ENCODE data around the gene TMX2.
"Not testable (repeated sequence)": the region's sequence is repeated elsewhere in the genome, so short reads cannot be mapped to it uniquely, and the experiment has no call there.

TMX2 gene

GRCh38 chr11:57711414-57712255 is 758 bp upstream of the TMX2 start, which contains the start of gene MED19:
Gene MED19, minus strand, starts transcription at chr11:57712215. Its CDS starts 36 bp downstream, at chr11:57712179.
- Histone ChIP-seq H4K20me1 (ENCODE audit: insufficient read depth, low read length) (no peaks in the 10 kb centered on the region), H3K9me2 (ENCODE audit: low read depth, low read length) (no peaks in the 10 kb centered on the region), H3F3A (ENCODE audit: insufficient read depth, low read length) (no peaks in the 10 kb centered on the region; the same call in 1 of the 2 replicates), H3K27ac (ENCODE audit: low read depth, low read length, poor library complexity, severe bottlenecking) (peak within 1 kb of the TSS; percentile 78), H3K36me3 (ENCODE audit: insufficient read depth, low read length) (peaks cover 19% of the 10 kb centered on the region), H3K79me2 (ENCODE audit: insufficient read depth, low read length) (peaks cover 27% of the 10 kb centered on the region), H3K4me2 (ENCODE audit: low read length) (peak within 1 kb of the TSS; percentile 74), H3K4me1 (ENCODE audit: insufficient read depth, low read length, severe bottlenecking) (peaks cover 28% of the 10 kb centered on the region), H3K9me3 (ENCODE audit: low read length) (no peaks in the 10 kb centered on the region), H3K27me3 (ENCODE audit: insufficient read depth, low read length) (no peaks in the 10 kb centered on the region), H3K4me3 (ENCODE audit: low read depth, low read length, poor library complexity, severe bottlenecking) (peak within 1 kb of the TSS; percentile 98), H2AFZ (ENCODE audit: low read length) (no peak within 1 kb of the TSS), H3K9ac (ENCODE audit: low read length) (peak within 1 kb of the TSS; percentile 98)
- TF ChIP-seq EZH2 (IDR thresholded peaks at IDR 0.05; ENCODE audit: borderline replicate concordance, low read length): no peak
- TF ChIP-seq, protein P1, sequence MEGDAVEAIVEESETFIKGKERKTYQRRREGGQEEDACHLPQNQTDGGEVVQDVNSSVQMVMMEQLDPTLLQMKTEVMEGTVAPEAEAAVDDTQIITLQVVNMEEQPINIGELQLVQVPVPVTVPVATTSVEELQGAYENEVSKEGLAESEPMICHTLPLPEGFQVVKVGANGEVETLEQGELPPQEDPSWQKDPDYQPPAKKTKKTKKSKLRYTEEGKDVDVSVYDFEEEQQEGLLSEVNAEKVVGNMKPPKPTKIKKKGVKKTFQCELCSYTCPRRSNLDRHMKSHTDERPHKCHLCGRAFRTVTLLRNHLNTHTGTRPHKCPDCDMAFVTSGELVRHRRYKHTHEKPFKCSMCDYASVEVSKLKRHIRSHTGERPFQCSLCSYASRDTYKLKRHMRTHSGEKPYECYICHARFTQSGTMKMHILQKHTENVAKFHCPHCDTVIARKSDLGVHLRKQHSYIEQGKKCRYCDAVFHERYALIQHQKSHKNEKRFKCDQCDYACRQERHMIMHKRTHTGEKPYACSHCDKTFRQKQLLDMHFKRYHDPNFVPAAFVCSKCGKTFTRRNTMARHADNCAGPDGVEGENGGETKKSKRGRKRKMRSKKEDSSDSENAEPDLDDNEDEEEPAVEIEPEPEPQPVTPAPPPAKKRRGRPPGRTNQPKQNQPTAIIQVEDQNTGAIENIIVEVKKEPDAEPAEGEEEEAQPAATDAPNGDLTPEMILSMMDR (IDR thresholded peaks at IDR 0.05; ENCODE audit: low read length): no peak

- Histone ChIP-seq H4K20me1 (ENCODE audit: insufficient read depth, low read length) (no peaks in the 10 kb centered on the region), H3K79me2 (ENCODE audit: insufficient read depth, low read length) (peaks cover 36% of the 10 kb centered on the region), H3K9me3 (ENCODE audit: low read length) (no peaks in the 10 kb centered on the region), H3K27ac (ENCODE audit: low read depth, low read length, poor library complexity, severe bottlenecking) (no peak overlapping the region), H3K9ac (ENCODE audit: low read length) (peak overlapping the region; percentile 98), H3K27me3 (ENCODE audit: insufficient read depth, low read length) (no peaks in the 10 kb centered on the region), H3K4me3 (ENCODE audit: low read depth, low read length, poor library complexity, severe bottlenecking) (peak overlapping the region; percentile 98), H2AFZ (ENCODE audit: low read length) (no peak overlapping the region), H3K4me2 (ENCODE audit: low read length) (peak overlapping the region; percentile 74), H3K4me1 (ENCODE audit: insufficient read depth, low read length, severe bottlenecking) (peaks cover 28% of the 10 kb centered on the region), H3K36me3 (ENCODE audit: insufficient read depth, low read length) (peaks cover 27% of the 10 kb centered on the region), H3F3A (ENCODE audit: insufficient read depth, low read length) (no peaks in the 10 kb centered on the region; the same call in 1 of the 2 replicates), H3K9me2 (ENCODE audit: low read depth, low read length) (no peaks in the 10 kb centered on the region)
- TF ChIP-seq EZH2 (IDR thresholded peaks at IDR 0.05; ENCODE audit: borderline replicate concordance, low read length): no peak
- TF ChIP-seq, protein P1 (IDR thresholded peaks at IDR 0.05; ENCODE audit: low read length): no peak
Observed at GRCh38 chr11:57713835-57714234, 1.4 kb downstream of the TMX2 start.

DNA sequence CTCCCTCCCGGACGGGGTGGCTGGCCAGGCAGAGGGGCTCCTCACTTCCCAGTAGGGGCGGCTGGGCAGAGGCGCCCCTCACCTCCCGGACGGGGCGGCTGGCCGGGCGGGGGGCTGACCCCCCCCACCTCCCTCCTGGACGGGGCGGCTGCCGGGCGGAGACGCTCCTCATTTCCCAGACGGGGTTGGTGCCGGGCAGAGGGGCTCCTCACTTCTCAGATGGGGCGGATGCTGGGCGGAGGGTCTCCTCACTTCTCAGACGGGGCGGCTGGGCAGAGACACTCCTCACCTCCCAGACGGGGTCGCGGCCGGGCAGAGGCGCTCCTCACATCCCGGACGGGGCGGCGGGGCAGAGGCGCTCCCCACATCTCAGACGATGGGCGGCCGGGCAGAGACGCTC is 4.3 kb downstream of the TMX2 start:
- Histone ChIP-seq H3K36me3 (ENCODE audit: insufficient read depth, low read length) (peaks cover 47% of the 10 kb centered on the region), H3K4me1 (ENCODE audit: insufficient read depth, low read length, severe bottlenecking) (peaks cover 19% of the 10 kb centered on the region), H3K79me2 (ENCODE audit: insufficient read depth, low read length) (peaks cover 60% of the 10 kb centered on the region)
- not testable (repeated sequence) for H3K9ac ChIP-seq (ENCODE audit: low read length); H3K9me2 ChIP-seq (ENCODE audit: low read depth, low read length); H3K4me3 ChIP-seq (ENCODE audit: low read depth, low read length, poor library complexity, severe bottlenecking); H2AFZ ChIP-seq (ENCODE audit: low read length); H3F3A ChIP-seq (ENCODE audit: insufficient read depth, low read length); H3K27me3 ChIP-seq (ENCODE audit: insufficient read depth, low read length); H3K9me3 ChIP-seq (ENCODE audit: low read length); H3K4me2 ChIP-seq (ENCODE audit: low read length); H3K27ac ChIP-seq (ENCODE audit: low read depth, low read length, poor library complexity, severe bottlenecking); H4K20me1 ChIP-seq (ENCODE audit: insufficient read depth, low read length)

Measured in OCI-LY1 (cell line).